Natural killer cell (primary cell): Measurements from ENCODE around the gene ISG20L2. TPM values are rescaled to one million over a fixed set of nuclear protein-coding genes. Genes with fewer than 3 reads are reported as not detected.
A peak's percentile ranks its signal among the peaks of the same experiment; 100 is the strongest.

Source experiments
- ATAC-seq, 3 donors: fragments of 150-1000 bp in 2 of 3; fragments of 200-7000 bp in 1 of 3; cut with Tn5 transposase; 1 replicate in 1 of 3; 2 replicates in 2 of 3; pipeline ENCODE4 v1.10.0; 2021; ENCODE audit warnings: mild to moderate bottlenecking in 2 of 3, moderate library complexity in 2 of 3
- DNase-seq, 2 donors: peaks; one replicate each; pipeline versions ENCODE4 v3.0.0 to v3.0.0-alpha.2; 2013 to 2021; ENCODE audit warnings: mixed read lengths in 1 of 2
- H3K27ac ChIP-seq: one replicate; pipeline ENCODE4 v1.5.1; 2013; ENCODE audit warnings: mild to moderate bottlenecking, low read length
- H3K27me3 ChIP-seq: one replicate; pipeline ENCODE4 v1.6.1; 2013; ENCODE audit warnings: low read length; ENCODE audit not compliant: control insufficient read depth, insufficient read depth
- H3K36me3 ChIP-seq: one replicate; pipeline ENCODE4 v1.6.1; 2013; ENCODE audit warnings: low read length; ENCODE audit not compliant: control insufficient read depth, insufficient read depth
- H3K4me1 ChIP-seq: one replicate; pipeline ENCODE4 v1.6.1; 2013; ENCODE audit warnings: low read length; ENCODE audit not compliant: control insufficient read depth, insufficient read depth
- H3K4me3 ChIP-seq: one replicate; pipeline ENCODE4 v1.5.1; 2013; ENCODE audit warnings: low read length
- H3K9me3 ChIP-seq: one replicate; pipeline ENCODE4 v1.6.1; 2013; ENCODE audit warnings: low read length; ENCODE audit not compliant: control insufficient read depth, insufficient read depth
- H3K27ac Mint-ChIP-seq, 2 donors: one replicate each; pipeline ENCODE4 v1.8.0; 2022; ENCODE audit warnings: mild to moderate bottlenecking in 2 of 2, mixed read lengths in 2 of 2, moderate library complexity in 1 of 2
- H3K27me3 Mint-ChIP-seq, 2 donors: one replicate each; pipeline ENCODE4 v1.8.0; 2022; ENCODE audit warnings: low read depth in 2 of 2, mixed read lengths in 2 of 2
- H3K36me3 Mint-ChIP-seq: one replicate; pipeline ENCODE4 v1.8.0; 2022; ENCODE audit warnings: mixed read lengths
- H3K4me1 Mint-ChIP-seq, 2 donors: one replicate each; pipeline ENCODE4 v1.8.0; 2022; ENCODE audit warnings: mixed read lengths in 2 of 2
- H3K4me3 Mint-ChIP-seq: one replicate; pipeline ENCODE4 v1.8.0; 2022; ENCODE audit warnings: mild to moderate bottlenecking, moderate library complexity, mixed read lengths
- H3K9me3 Mint-ChIP-seq, 2 donors: one replicate each; pipeline ENCODE4 v1.8.0; 2022; ENCODE audit warnings: mixed read lengths in 2 of 2
- CTCF ChIP-seq: fragments of 200-600 bp; IDR thresholded peaks from one replicate; pipeline ENCODE4 v1.8.0; 2022; ENCODE audit warnings: antibody characterized with exemption
- WGBS: methylation state at CpG from one replicate; pipeline ENCODE4 v1.1.7; 2013; ENCODE audit warnings: missing lambda C conversion rate; ENCODE audit not compliant: insufficient coverage; 5-methylcytosine and 5-hydroxymethylcytosine counted together
- intact Hi-C: fragments of 100-400 bp; cut with micrococcal nuclease; formaldehyde crosslinking; loops from one replicate; pipeline ENCODE4 v1.14.2; 2022
- total RNA-seq, 4 donors: library from RNA; stranded (reverse); fragments of 120-200 nt in 1 of 4; gene quantifications; one replicate each; pipeline versions ENCODE4 v1.2.3 to v1.2.4, GENCODE V29; 2013 to 2022

Gene ISG20L2
- total RNA-seq, 3 donors from 2014 or later (not counting 1 experiment from before 2014, with no cell fraction given): 60.3 to 71.9 (median 68.7) TPM

DNA sequence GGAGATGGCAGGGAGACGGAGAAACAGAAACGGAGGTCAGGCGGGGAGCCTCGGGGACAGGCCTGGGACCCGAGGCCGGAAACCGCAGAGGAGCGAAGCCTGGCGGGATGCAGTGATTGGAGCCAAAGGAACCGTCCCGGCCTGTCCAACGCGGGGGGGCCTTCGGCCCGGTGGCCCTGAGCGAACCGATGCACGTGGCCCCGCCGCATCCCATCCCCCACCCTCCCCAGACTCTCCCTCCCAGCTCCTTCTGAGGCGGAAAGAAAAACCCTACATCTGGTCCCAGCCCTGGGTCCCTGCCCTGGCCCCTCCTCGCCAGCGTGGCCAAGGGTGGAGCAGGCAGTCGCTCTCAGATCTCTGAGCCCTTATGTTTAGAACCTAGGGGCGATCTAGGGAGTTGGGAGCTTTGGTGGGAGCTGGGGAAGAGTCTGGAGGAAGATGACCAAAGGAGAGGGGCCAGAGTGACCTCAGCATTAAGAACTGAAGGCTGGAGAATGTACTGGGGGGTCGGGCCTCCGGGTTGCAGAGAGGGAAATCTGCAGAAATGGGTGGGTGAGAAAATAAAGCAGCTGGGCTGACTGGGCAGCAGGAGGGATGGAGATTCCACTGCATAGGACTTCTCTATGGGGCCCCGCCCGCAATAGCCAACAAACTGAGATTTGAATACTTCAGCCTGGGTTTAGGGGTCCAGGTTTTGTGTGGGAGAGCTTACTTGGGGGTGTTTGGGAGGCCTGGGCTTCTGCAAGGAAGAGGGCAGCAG lies 21.7 kb downstream of the ISG20L2 start:
- peak overlapping the region; percentile 53 for H3K4me3 ChIP-seq
- no peaks in the 10 kb centered on the region for H3K36me3 ChIP-seq
- peaks cover 31% of the 10 kb centered on the region for H3K4me1 ChIP-seq
- H3K27ac ChIP-seq: no peak overlapping the region
- Mint-ChIP-seq H3K4me1 (peaks cover 18 to 33% of the 10 kb centered on the region in 2 donors), H3K4me3 (peak overlapping the region; percentile 86), H3K36me3 (no peaks in the 10 kb centered on the region), H3K27ac (peak overlapping the region in 1 of 2 donors; percentile 84), H3K27me3 (peaks cover 16 to 23% of the 10 kb centered on the region in 2 donors), H3K9me3 (no peaks in the 10 kb centered on the region)
- peak in 2 of 3 donors; percentile 8 to 22 for ATAC-seq
- TF ChIP-seq CTCF: no peak
- peak in 1 of 2 donors; percentile 54 for DNase-seq
- peaks cover 26% of the 10 kb centered on the region for H3K27me3 ChIP-seq
- intact Hi-C loops: loop anchor here (2.0 kb wide), 1 partner anchor 14 kb away; no protein-coding TSS in a partner anchor
- no peaks in the 10 kb centered on the region for H3K9me3 ChIP-seq
- WGBS: 8% methylated on average over 29 of the region's 29 CpGs

DNA sequence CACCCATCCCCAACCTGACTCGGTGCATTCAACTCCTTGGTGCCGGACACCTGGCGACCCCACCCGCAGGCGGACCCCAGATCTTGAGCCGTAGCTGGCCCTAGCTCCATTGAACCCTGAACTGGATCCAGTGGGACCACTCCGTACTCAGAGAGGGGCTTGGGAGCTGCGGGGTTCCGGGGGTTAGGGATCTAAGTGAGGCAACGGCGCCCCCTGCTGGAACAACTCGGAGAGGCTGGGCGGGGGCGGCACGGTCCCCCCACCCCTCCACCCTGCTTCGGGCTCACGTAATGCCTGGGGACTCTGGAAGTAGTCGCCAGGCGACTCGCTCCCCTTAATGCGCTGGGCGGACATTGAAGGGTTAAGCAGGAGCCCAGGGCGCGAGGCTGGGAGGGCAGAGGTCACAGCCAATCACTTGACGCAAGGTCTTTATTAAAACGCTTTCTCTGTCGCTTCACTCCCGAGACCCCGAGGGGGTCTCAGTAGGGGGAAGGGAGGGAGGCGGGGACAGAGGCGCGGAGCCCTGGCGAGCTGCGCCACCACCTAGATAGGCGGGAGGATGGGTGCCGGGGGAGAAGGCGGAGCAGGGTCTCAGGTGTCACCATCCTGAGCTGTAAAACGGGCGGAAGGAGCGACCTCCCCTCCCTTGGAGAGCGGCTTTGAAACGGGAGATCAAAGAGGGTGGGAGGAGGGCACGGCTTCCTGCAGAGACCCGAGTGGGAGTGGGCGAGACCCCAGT lies 22.5 kb downstream of the ISG20L2 start:
- Mint-ChIP-seq H3K27ac (peak overlapping the region in 1 of 2 donors; percentile 84), H3K27me3 (peaks cover 16 to 26% of the 10 kb centered on the region in 2 donors)
- H3K4me1 ChIP-seq: peaks cover 31% of the 10 kb centered on the region

GRCh38 chr1:156705321-156705917 lies 23.1 kb downstream of the ISG20L2 start, which contains the start of gene CRABP2:
Gene CRABP2, minus strand, starts transcription at chr1:156705583. Its CDS starts 137 bp downstream, at chr1:156705446.
- Mint-ChIP-seq H3K4me1 (peaks cover 18 to 33% of the 10 kb centered on the region in 2 donors), H3K4me3 (peak within 1 kb of the TSS; percentile 86), H3K27ac (peak within 1 kb of the TSS in 1 of 2 donors; percentile 84), H3K36me3 (no peaks in the 10 kb centered on the region), H3K9me3 (no peaks in the 10 kb centered on the region), H3K27me3 (peaks cover 16 to 26% of the 10 kb centered on the region in 2 donors)
- peaks cover 31% of the 10 kb centered on the region for H3K4me1 ChIP-seq
- intact Hi-C loops: no loop called here
- WGBS: 3% methylated on average over 40 of the region's 42 CpGs
- H3K36me3 ChIP-seq: no peaks in the 10 kb centered on the region
- peak within 1 kb of the TSS; percentile 53 for H3K4me3 ChIP-seq
- H3K9me3 ChIP-seq: no peaks in the 10 kb centered on the region
- no peak within 1 kb of the TSS for H3K27ac ChIP-seq
- peak in 2 of 3 donors; percentile 49 to 54 for ATAC-seq
- peak in 1 of 2 donors; percentile 68 for DNase-seq
- TF ChIP-seq CTCF: no peak
- peaks cover 35% of the 10 kb centered on the region for H3K27me3 ChIP-seq

More for the DNA sequence above, 22.5 kb downstream of the ISG20L2 start:
- intact Hi-C loops: loop anchor here (2.0 kb wide), 1 partner anchor 13 kb away; no protein-coding TSS in a partner anchor
- H3K27ac ChIP-seq: no peak overlapping the region
- Mint-ChIP-seq H3K4me1 (peaks cover 18 to 33% of the 10 kb centered on the region in 2 donors), H3K9me3 (no peaks in the 10 kb centered on the region), H3K4me3 (peak overlapping the region; percentile 86), H3K36me3 (no peaks in the 10 kb centered on the region)
- ATAC-seq (peak; percentile 57 to 65 (median 63)), DNase-seq (peak; percentile 58 to 84)
- no peaks in the 10 kb centered on the region for H3K9me3 ChIP-seq
- H3K27me3 ChIP-seq: peaks cover 32% of the 10 kb centered on the region
- peak; percentile 75 for TF ChIP-seq CTCF
- 1% methylated on average over 45 of the region's 45 CpGs for WGBS
- H3K4me3 ChIP-seq: peak overlapping the region; percentile 53
- H3K36me3 ChIP-seq: no peaks in the 10 kb centered on the region
